A549 treated with ZK216348 at 1 μM for 4 hours (cell line): ENCODE results near the gene CKMT1B. TPM values are rescaled to one million over a fixed set of nuclear protein-coding genes. Genes with fewer than 3 reads are reported as not detected.

Source experiments
- total RNA-seq: library from RNA; stranded (reverse); fragments of 200-300 nt; extraction: Qiagen RNA extraction; gene quantifications from 5 replicates; pipeline ENCODE4 v1.2.3, GENCODE V29; 2022; ENCODE audit warnings: low read depth

CKMT1B gene
- total RNA-seq: 2.2 to 4.7 TPM (median 3.7 TPM) in 5 replicates

DNA sequence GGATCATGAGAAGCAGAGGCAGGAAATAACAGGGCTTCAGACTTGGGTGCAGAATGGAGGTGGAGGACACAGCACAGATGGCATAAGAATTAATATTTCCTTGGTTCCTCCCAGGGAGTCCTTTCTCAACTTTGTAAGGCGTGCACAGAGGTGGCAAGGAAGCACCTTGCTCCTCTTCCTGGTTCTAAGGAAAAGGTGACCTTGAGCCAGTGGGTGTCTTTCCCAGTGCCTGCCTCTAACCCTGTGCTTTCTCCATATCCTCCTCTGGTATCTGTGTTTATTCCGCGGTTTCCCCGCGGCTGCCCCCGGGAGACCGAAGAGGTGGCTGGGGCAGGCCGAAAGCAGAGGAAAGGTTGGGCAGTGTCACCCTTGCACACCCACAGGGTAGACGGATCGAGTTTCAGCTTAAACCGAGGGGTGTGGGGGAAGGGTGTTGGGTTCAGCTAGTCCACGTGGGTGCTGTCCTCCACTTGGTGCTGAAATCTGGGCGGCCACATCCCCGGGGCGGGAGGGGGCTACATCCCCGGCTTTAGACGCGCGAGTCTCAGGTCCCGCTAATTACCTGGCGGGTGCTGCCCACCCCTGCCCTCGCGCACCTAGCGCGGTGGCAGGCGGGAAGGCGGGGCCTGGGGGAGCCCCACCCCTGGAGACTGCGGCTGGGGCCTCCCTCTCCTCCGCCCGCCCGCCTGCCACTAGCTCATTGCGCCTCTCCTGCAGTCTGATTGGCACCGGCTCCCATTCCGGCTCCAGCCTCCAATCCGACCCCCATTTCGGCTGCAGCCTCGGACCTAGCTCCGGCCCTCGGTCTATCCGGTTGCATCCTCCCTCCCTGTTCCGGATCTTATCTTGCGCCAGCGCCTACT is at the start of gene CKMT1B:
CKMT1B (plus strand) TSS at position 700 of the 863 bp plus-strand sequence. CDS start 192 bp downstream, outside the sequence.

DNA sequence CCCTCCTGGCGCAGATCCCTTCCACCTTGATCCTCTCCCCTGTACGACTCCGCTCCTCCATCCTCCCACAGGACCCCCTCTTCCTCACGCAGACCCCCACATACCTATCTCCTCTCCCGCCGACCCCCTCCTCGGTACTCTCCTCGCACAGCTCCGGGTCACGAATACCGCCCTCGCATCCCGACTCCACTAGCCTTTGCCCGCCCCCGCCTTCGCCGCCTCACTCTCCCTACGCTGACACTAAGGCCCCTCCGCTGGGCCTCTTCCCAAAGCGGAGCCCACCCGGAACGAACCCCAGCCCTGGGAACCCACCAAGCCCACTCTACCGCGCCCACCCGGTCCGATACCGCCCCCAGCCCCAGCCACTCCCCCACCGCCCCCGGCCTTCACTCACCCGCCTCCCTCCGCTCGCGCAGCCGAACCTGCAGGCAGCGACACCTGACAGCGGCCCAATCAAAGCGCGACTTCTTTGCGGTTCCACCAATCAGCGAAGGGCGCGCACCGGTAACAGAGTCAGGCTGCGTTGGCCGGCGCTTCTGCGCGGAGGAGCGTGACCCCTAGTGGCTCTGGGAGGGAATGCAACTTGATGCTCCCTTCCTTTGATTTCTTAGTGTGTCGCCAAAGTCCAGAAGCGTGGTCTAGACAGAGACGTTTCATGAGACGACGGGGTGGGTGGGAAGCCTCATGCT is 3.9 kb upstream of the CKMT1B start, which contains the start of gene PPIP5K1:
PPIP5K1 (minus strand) TSS at position 431 of the 689 bp plus-strand sequence. CDS start 5,704 bp downstream, outside the sequence.

DNA sequence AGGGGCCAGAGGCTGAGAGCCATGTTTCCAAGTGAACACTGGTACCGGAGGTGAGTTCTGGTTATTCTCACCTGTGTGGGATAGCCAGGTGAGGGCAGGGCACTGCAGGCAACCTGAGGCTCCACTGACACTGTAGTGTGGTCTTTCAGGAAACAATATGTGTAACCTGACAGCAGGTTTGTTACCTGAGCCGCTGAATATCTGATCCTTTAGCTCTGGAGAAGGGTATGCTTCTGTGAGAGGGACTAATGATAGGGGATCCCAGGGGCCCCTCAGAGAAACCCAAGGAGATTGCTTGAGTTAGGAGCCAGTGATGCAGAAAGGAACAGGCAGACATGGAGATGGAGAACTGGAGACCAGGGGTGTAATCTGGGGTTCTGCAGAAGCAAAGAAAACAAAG is 24.9 kb downstream of the CKMT1B start, which contains the start of gene STRC:
STRC (minus strand) TSS at position 101 of the 400 bp plus-strand sequence; CDS start at position 23, 78 bp downstream.

Other genes starting within 250 kb of the CKMT1B start
- 7.1 to 12.5 TPM (median 9.3 TPM) in 5 replicates for gene ZSCAN29, start 223.0 kb upstream of the CKMT1B start, total RNA-seq
- 4.1 to 8.3 TPM (median 6.6 TPM) in 5 replicates for gene TUBGCP4, start 222.9 kb upstream of the CKMT1B start, total RNA-seq
- gene TP53BP1, start 100.9 kb upstream of the CKMT1B start, total RNA-seq: 17.4 to 21.4 TPM (median 20.6 TPM) in 5 replicates
- gene MAP1A, start 76.4 kb upstream of the CKMT1B start, total RNA-seq: 0.62 to 0.81 TPM (median 0.78 TPM) in 5 replicates
- gene PPIP5K1, start 3.8 kb upstream of the CKMT1B start, total RNA-seq: 3.7 to 9.2 TPM (median 5.5 TPM) in 5 replicates
- 0.06 to 0.19 TPM (median 0.11 TPM) in 5 replicates for gene STRC, start 24.8 kb downstream of the CKMT1B start, total RNA-seq
- gene CATSPER2, start 54.8 kb downstream of the CKMT1B start, total RNA-seq: 0.41 to 2.0 TPM (median 0.58 TPM) in 5 replicates
- 0.88 to 4.0 TPM (median 3.3 TPM) in 5 replicates for gene CKMT1A, start 99.8 kb downstream of the CKMT1B start, total RNA-seq
- gene PDIA3, start 152.4 kb downstream of the CKMT1B start, total RNA-seq: 310 to 373 TPM (median 358 TPM) in 5 replicates
- gene ELL3, start 182.9 kb downstream of the CKMT1B start, total RNA-seq: 1.4 to 2.7 TPM (median 1.8 TPM) in 5 replicates
- gene SERF2, start 198.3 kb downstream of the CKMT1B start, total RNA-seq: 463 to 694 TPM (median 684 TPM) in 5 replicates
- 0.11 TPM in 1 of 5 replicates, not detected in the others for gene SERINC4, start 206.2 kb downstream of the CKMT1B start, total RNA-seq
- gene HYPK, start 206.6 kb downstream of the CKMT1B start, total RNA-seq: 4.1 to 10.5 TPM (median 5.7 TPM) in 5 replicates
- gene MFAP1, start 230.7 kb downstream of the CKMT1B start, total RNA-seq: 23.4 to 33.3 TPM (median 27.3 TPM) in 5 replicates
- gene WDR76, start 233.0 kb downstream of the CKMT1B start, total RNA-seq: 10.1 to 16.2 TPM (median 12.6 TPM) in 5 replicates